Suprapubic skin (tissue), 4 donors: ENCODE results near the gene LRRC28.

Experiments
- EP300 ChIP-seq: sonication (generic); formaldehyde crosslinking; IDR thresholded peaks from one replicate; pipeline ENCODE4 v1.6.1; 2017; ENCODE audit warnings: antibody characterized with exemption
- POLR2A ChIP-seq, 2 donors: fragments of 450-650 bp; IDR thresholded peaks; one replicate each; pipeline ENCODE4 v1.6.1; 2017; ENCODE audit warnings: antibody characterized with exemption in 2 of 2, mild to moderate bottlenecking in 2 of 2, moderate library complexity in 2 of 2
- POLR2AphosphoS5 ChIP-seq, 3 donors: sonication (generic); formaldehyde crosslinking; IDR thresholded peaks; one replicate each; pipeline ENCODE4 v1.6.1; 2017; ENCODE audit warnings: antibody characterized with exemption in 3 of 3
- TF ChIP-seq, protein P1 (sequence below), 2 donors: fragments of 200-600 bp in 1 of 2; fragments of 450-650 bp in 1 of 2; sonication (generic) in 1 of 2; IDR thresholded peaks; one replicate each; pipeline ENCODE4 v1.5.1; 2016 to 2019; ENCODE audit warnings: antibody characterized with exemption in 2 of 2, mild to moderate bottlenecking in 1 of 2, moderate library complexity in 1 of 2

DNA sequence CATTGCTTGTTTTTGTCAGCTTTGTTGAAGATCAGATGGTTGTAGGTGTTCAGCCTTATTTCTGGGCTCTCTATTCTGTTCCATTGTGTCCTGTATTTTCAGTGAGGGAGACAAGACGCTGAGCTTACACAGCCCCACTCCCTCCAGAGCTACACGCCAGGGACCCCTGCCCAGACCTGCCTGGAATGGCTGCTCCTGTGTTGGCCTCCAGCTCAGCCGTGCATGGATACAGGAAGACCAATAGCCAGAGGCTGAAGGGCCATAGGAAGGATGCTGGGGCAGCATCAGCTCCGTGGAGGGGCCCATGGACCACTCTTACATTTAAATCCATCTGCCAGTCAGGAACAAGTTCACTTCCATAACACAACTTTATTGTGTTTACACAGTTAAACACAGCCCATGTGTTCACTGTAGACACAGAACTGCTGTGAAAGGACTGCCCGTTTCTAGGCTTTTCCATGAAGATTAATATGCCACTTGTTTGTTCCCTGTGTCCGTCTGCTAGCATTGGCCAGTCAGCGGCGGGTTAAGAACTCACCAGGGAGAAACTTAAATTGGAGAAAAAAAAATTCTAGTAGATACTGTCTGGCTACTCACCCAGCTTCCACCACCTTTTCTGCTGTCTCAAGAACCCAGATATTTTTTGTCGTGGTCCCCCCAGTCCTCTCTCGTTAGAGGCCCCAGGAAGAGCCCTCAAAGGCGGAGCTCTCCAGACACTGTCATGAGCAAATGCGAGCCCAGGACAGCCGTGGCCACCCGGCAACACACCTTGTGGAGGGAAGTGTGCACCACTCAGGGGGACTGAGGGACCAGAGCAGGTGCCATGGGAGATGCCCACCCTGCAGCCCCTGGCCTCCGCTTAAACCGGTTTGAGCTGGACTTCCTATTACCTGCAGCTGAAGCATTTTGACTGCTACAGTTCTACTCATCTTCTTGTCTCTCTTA, 172.2 kb downstream of the LRRC28 start:
- TF ChIP-seq, protein P1, sequence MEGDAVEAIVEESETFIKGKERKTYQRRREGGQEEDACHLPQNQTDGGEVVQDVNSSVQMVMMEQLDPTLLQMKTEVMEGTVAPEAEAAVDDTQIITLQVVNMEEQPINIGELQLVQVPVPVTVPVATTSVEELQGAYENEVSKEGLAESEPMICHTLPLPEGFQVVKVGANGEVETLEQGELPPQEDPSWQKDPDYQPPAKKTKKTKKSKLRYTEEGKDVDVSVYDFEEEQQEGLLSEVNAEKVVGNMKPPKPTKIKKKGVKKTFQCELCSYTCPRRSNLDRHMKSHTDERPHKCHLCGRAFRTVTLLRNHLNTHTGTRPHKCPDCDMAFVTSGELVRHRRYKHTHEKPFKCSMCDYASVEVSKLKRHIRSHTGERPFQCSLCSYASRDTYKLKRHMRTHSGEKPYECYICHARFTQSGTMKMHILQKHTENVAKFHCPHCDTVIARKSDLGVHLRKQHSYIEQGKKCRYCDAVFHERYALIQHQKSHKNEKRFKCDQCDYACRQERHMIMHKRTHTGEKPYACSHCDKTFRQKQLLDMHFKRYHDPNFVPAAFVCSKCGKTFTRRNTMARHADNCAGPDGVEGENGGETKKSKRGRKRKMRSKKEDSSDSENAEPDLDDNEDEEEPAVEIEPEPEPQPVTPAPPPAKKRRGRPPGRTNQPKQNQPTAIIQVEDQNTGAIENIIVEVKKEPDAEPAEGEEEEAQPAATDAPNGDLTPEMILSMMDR (IDR thresholded peaks at IDR 0.05) = no peak
- no peak for TF ChIP-seq EP300
- no peak for TF ChIP-seq POLR2A (IDR thresholded peaks at IDR 0.05)
- no peak for TF ChIP-seq POLR2AphosphoS5 (IDR thresholded peaks at IDR 0.05)
